T-helper 17 cell (primary cell): ENCODE results near the gene ZNF592. TPM values are rescaled to one million over a fixed set of nuclear protein-coding genes. Genes with fewer than 3 reads are reported as not detected.

ENCODE experiments used
- ATAC-seq: fragments of 150-1000 bp; cut with Tn5 transposase; 2 replicates; pipeline ENCODE4 v1.10.0; 2021; ENCODE audit warnings: mild to moderate bottlenecking, moderate library complexity
- DNase-seq, 3 donors: peaks; one replicate each; pipeline versions ENCODE4 v3.0.0 to v3.0.0-alpha.2; 2020 to 2021
- H3K9me3 ChIP-seq: one replicate; pipeline ENCODE4 v1.7.0; 2013; ENCODE audit warnings: low read length, mild to moderate bottlenecking; ENCODE audit not compliant: control insufficient read depth, poor library complexity, severe bottlenecking
- H3K27ac Mint-ChIP-seq: one replicate; pipeline ENCODE4 v1.8.0; 2022; ENCODE audit warnings: mild to moderate bottlenecking, moderate library complexity, mixed read lengths
- H3K27me3 Mint-ChIP-seq: one replicate; pipeline ENCODE4 v1.8.0; 2022; ENCODE audit warnings: mixed read lengths
- H3K36me3 Mint-ChIP-seq: one replicate; pipeline ENCODE4 v1.8.0; 2022; ENCODE audit warnings: low read depth, mixed read lengths
- H3K4me1 Mint-ChIP-seq: one replicate; pipeline ENCODE4 v1.8.0; 2022; ENCODE audit warnings: mild to moderate bottlenecking, mixed read lengths
- H3K4me3 Mint-ChIP-seq: one replicate; pipeline ENCODE4 v1.8.0; 2022; ENCODE audit warnings: mild to moderate bottlenecking, moderate library complexity, mixed read lengths
- total RNA-seq, 4 donors: library from RNA in 2 of 4; stranded (reverse) in 2 of 4; gene quantifications; one replicate each; pipeline ENCODE4 v1.2.3 and lab custom pipeline; 2022 to 2026

ZNF592 gene
- total RNA-seq, 2 donors from 2014 or later: 33.8 to 36.5 TPM

- no peaks in the 10 kb centered on the region for H3K9me3 ChIP-seq
- Mint-ChIP-seq H3K36me3 (peaks cover 14% of the 10 kb centered on the region), H3K4me1 (peaks cover 14% of the 10 kb centered on the region), H3K27me3 (no peaks in the 10 kb centered on the region), H3K4me3 (no peak overlapping the region), H3K27ac (peak overlapping the region; percentile 51)
- DNase-seq: no peak
- no peak for ATAC-seq
Measured at GRCh38 chr15:84793431-84794161, 45.2 kb downstream of the ZNF592 start.

- H3K36me3 Mint-ChIP-seq: peaks cover 14% of the 10 kb centered on the region
- no peak overlapping the region for H3K27ac Mint-ChIP-seq
Measured at GRCh38 chr15:84794162-84794547, 45.8 kb downstream of the ZNF592 start.

DNA sequence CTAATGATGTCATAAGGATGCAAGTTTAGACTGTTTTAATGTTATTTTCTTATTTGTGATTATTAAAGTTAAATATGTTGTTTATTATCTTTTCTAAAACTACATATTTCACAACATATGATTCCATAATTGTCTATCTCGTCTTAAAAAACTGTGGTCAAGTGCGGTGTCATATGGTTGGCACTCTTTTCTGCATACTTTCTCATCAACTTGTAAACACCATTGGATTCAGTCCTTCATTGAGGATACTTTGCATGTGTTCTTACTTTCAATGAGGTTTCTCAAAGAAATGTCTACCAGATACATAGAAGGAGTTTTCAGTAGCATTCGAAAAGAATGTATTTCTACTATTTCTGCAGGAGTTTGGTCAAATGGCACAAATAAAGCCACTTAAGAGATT, 46.8 kb downstream of the ZNF592 start:
- H3K9me3 ChIP-seq: no peaks in the 10 kb centered on the region
- Mint-ChIP-seq H3K4me3 (no peak overlapping the region), H3K27ac (no peak overlapping the region), H3K27me3 (no peaks in the 10 kb centered on the region), H3K36me3 (peaks cover 14% of the 10 kb centered on the region), H3K4me1 (peaks cover 14% of the 10 kb centered on the region)
- DNase-seq (no peak), ATAC-seq (no peak)

More at GRCh38 chr15:84794162-84794547, 45.8 kb downstream of the ZNF592 start:
- DNase-seq (no peak), ATAC-seq (no peak)
- no peak overlapping the region for H3K4me3 Mint-ChIP-seq
- H3K4me1 Mint-ChIP-seq: peaks cover 12% of the 10 kb centered on the region
- no peaks in the 10 kb centered on the region for H3K27me3 Mint-ChIP-seq
- H3K9me3 ChIP-seq: no peaks in the 10 kb centered on the region

- no peaks in the 10 kb centered on the region for H3K9me3 ChIP-seq
- Mint-ChIP-seq H3K4me1 (peaks cover 7% of the 10 kb centered on the region), H3K27ac (no peak overlapping the region), H3K36me3 (peaks cover 6% of the 10 kb centered on the region), H3K27me3 (no peaks in the 10 kb centered on the region), H3K4me3 (no peak overlapping the region)
- DNase-seq (no peak), ATAC-seq (no peak)
Measured at GRCh38 chr15:84797212-84797611, 48.8 kb downstream of the ZNF592 start.

- no peak overlapping the region for H3K27ac Mint-ChIP-seq
- peak overlapping the region; percentile 50 for H3K4me3 Mint-ChIP-seq
- DNase-seq (no peak), ATAC-seq (no peak)
- no peaks in the 10 kb centered on the region for H3K27me3 Mint-ChIP-seq
- peaks cover 7% of the 10 kb centered on the region for H3K4me1 Mint-ChIP-seq
- H3K36me3 Mint-ChIP-seq: peaks cover 6% of the 10 kb centered on the region
- H3K9me3 ChIP-seq: no peaks in the 10 kb centered on the region
Measured at GRCh38 chr15:84797801-84798200, 49.4 kb downstream of the ZNF592 start.

DNA sequence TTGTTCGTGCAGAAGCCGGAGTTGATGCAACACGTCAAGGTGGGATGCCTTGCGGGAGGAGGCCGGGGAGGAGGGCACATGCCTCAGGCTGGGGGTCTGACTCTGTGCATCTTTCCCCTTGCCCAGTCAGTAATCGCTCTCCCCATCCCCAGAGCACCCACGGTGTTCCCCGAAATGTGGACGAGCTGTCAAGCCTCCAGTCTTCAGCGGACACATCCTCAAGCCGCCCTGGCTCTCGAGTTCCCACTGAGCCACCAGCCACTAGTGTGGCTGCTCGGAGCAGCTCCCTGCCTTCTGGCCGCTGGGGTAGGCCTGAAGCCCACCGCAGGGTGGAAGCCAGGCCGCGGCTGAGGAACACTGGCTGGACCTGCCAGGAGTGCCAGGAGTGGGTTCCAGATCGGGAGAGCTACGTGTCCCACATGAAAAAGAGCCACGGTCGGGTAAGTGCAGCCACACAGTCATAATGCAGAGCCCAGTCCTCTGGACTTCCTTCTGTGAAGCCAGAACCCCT, 50.1 kb downstream of the ZNF592 start:
- no peak for DNase-seq
- Mint-ChIP-seq H3K4me1 (peaks cover 7% of the 10 kb centered on the region), H3K36me3 (peaks cover 8% of the 10 kb centered on the region), H3K27ac (no peak overlapping the region), H3K27me3 (no peaks in the 10 kb centered on the region), H3K4me3 (no peak overlapping the region)
- no peaks in the 10 kb centered on the region for H3K9me3 ChIP-seq
- no peak for ATAC-seq

DNA sequence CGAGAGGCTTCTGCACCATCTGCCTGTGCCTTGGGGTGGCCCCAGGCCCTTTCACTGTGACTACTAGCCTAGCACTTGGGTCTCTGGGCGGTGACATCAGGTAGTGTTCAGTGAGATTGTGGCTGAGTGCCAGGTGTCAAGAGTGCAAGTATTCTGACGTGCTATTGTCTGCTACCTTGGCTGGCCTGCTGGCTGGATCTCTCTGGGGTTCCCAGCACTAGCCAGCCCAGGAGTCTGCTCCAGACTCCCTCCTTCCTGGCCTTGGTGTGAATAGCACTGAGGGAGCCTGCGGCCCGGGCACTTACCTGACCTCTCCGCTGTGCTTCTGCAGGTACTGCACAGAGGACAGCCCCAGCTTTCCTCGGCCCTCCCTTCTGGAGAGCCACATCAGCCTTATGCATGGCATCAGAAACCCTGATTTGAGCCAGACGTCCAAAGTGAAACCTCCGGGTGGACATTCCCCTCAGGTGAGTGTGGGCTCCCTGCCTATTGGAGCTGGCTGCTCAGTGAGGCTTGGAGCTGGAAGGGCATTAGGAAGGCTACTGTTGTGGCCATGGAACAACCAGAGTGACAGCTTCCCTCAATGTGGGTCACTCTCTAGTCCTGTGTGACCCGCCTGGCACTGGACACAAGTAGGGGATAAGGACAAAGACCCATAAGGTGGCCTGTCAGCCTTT, 51.3 kb downstream of the ZNF592 start:
- peaks cover 8% of the 10 kb centered on the region for H3K36me3 Mint-ChIP-seq
- ATAC-seq (no peak), DNase-seq (no peak)
- H3K27ac Mint-ChIP-seq: no peak overlapping the region
- no peaks in the 10 kb centered on the region for H3K9me3 ChIP-seq
- H3K4me3 Mint-ChIP-seq: no peak overlapping the region
- H3K27me3 Mint-ChIP-seq: no peaks in the 10 kb centered on the region
- H3K4me1 Mint-ChIP-seq: peaks cover 7% of the 10 kb centered on the region

DNA sequence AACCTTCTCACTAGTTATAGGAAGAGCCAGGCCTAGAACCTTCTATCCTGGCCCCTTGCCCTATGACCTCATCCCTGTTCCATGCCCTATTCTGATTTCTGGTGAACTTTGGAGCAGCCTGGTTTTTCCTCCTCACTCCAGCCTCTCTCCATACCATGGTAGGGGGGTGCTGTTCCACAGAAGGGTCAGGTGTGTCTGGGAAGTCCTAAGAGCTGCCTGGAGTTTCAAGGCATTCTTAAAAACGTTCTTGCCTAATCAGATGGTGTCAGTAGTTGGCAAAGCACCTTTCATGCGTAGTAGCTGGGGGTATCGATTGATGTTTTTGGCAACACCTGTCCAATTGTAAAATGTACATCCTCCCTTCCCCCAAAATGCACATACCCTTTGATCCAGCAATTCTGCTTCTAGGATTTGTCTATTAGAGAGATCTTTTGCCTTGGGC, 52.0 kb downstream of the ZNF592 start:
- ATAC-seq (no peak), DNase-seq (no peak)
- H3K9me3 ChIP-seq: no peaks in the 10 kb centered on the region
- H3K36me3 Mint-ChIP-seq: peaks cover 10% of the 10 kb centered on the region
- peaks cover 7% of the 10 kb centered on the region for H3K4me1 Mint-ChIP-seq
- H3K4me3 Mint-ChIP-seq: no peak overlapping the region
- no peak overlapping the region for H3K27ac Mint-ChIP-seq
- H3K27me3 Mint-ChIP-seq: no peaks in the 10 kb centered on the region

- H3K9me3 ChIP-seq: no peaks in the 10 kb centered on the region
- Mint-ChIP-seq H3K27me3 (no peaks in the 10 kb centered on the region), H3K4me1 (peaks cover 2% of the 10 kb centered on the region), H3K27ac (no peak overlapping the region), H3K36me3 (peaks cover 11% of the 10 kb centered on the region), H3K4me3 (no peak overlapping the region)
- DNase-seq (no peak), ATAC-seq (no peak)
Measured at GRCh38 chr15:84804005-84804900, 55.9 kb downstream of the ZNF592 start.

- Mint-ChIP-seq H3K27me3 (no peaks in the 10 kb centered on the region), H3K4me1 (no peaks in the 10 kb centered on the region), H3K4me3 (no peak overlapping the region), H3K36me3 (peaks cover 10% of the 10 kb centered on the region), H3K27ac (no peak overlapping the region)
- DNase-seq (no peak), ATAC-seq (no peak)
- no peaks in the 10 kb centered on the region for H3K9me3 ChIP-seq
Measured at GRCh38 chr15:84805221-84805620, 56.8 kb downstream of the ZNF592 start.

- H3K9me3 ChIP-seq: no peaks in the 10 kb centered on the region
- Mint-ChIP-seq H3K27me3 (no peaks in the 10 kb centered on the region), H3K36me3 (peaks cover 8% of the 10 kb centered on the region), H3K27ac (no peak overlapping the region), H3K4me1 (peaks cover 3% of the 10 kb centered on the region), H3K4me3 (no peak overlapping the region)
- ATAC-seq: no peak
- DNase-seq: no peak
Measured at GRCh38 chr15:84807228-84807627, 58.8 kb downstream of the ZNF592 start.

DNA sequence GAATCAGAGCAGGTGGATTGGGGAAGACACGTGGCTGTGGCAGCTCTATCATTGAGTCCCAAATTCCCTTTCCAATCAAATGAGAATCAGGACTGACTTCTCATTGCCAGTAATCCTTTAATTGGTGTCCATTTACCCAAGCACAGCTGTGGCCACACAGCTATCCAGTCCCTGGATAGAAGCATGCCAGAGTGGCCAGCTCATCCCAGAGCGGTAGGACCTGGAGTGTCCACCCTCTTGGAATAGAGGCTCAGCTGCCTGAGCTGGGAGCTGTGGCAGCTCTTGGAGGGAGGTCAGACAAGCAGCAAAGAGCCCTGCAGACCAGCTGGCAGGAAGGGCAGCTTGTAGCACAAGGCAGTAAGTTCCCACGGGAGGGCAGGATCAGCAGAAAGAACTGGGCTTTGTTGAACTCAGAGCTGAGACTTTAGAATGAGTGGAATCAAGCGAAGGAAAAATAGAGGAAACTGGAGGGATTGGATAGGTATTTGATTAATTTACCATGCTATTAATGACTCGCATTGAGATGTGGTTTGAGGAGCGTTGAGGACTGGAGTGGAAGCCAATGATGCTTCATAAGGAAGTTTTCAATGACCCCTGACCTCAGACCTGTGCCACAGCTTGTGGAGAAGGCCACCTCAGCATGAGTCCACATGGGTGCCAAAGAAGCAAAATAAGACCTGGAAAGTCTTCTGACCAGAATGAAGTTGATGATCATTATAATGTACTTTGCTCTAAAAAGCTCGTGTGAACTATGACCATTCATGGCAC, 61.9 kb downstream of the ZNF592 start:
- Mint-ChIP-seq H3K4me3 (no peak overlapping the region), H3K27ac (no peak overlapping the region), H3K27me3 (peaks cover 10% of the 10 kb centered on the region), H3K36me3 (peaks cover 3% of the 10 kb centered on the region), H3K4me1 (peaks cover 3% of the 10 kb centered on the region)
- ATAC-seq: no peak
- DNase-seq: no peak
- no peaks in the 10 kb centered on the region for H3K9me3 ChIP-seq
